Naive thymus-derived CD8-positive, alpha-beta T cell (primary cell): ENCODE results near the gene PPP1R18. TPM values are rescaled to one million over a fixed set of nuclear protein-coding genes. Genes with fewer than 3 reads are reported as not detected.

Source experiments
- ATAC-seq, 2 donors: fragments of 150-1000 bp; cut with Tn5 transposase in 1 of 2; sonication (Bioruptor Pico), chemical (Tn5 transposase) in 1 of 2; 1 replicate in 1 of 2; 2 replicates in 1 of 2; pipeline ENCODE4 v1.10.0; 2021; ENCODE audit warnings: mild to moderate bottlenecking in 2 of 2, moderate library complexity in 2 of 2
- POLR2A ChIA-PET: fragments of 350-600 bp; sonication (Branson Sonifier 250); formaldehyde crosslinking; loops from one replicate; lab custom pipeline; 2021; ENCODE audit warnings: antibody characterized with exemption; lab: Charles Lee
- DNase-seq, 10 donors: peaks; one replicate each; pipeline versions ENCODE4 v3.0.0 to v3.0.0-alpha.2; 2020 to 2022
- H3K27ac Mint-ChIP-seq, 10 donors: one replicate each; pipeline ENCODE4 v1.8.0; 2020 to 2022; ENCODE audit warnings: mild to moderate bottlenecking in 10 of 10, mixed read lengths in 10 of 10, moderate library complexity in 4 of 10, inconsistent platforms in 1 of 10
- H3K27me3 Mint-ChIP-seq, 5 donors: one replicate each; pipeline ENCODE4 v1.8.0; 2021 to 2022; ENCODE audit warnings: mixed read lengths in 5 of 5
- H3K36me3 Mint-ChIP-seq, 3 donors: one replicate each; pipeline ENCODE4 v1.8.0; 2020 to 2022; ENCODE audit warnings: mixed read lengths in 3 of 3, mild to moderate bottlenecking in 2 of 3, inconsistent platforms in 1 of 3
- H3K4me1 Mint-ChIP-seq, 4 donors: one replicate each; pipeline ENCODE4 v1.8.0; 2021 to 2022; ENCODE audit warnings: mixed read lengths in 4 of 4
- H3K4me3 Mint-ChIP-seq, 10 donors: one replicate each; pipeline ENCODE4 v1.8.0; 2020 to 2022; ENCODE audit warnings: mild to moderate bottlenecking in 10 of 10, mixed read lengths in 10 of 10, moderate library complexity in 6 of 10, inconsistent platforms in 1 of 10
- H3K9me3 Mint-ChIP-seq, 9 donors: one replicate each; pipeline ENCODE4 v1.8.0; 2020 to 2022; ENCODE audit warnings: mixed read lengths in 9 of 9, mild to moderate bottlenecking in 3 of 9, inconsistent platforms in 1 of 9, moderate library complexity in 1 of 9
- polyA plus RNA-seq, 3 donors: library from polyadenylated mRNA; unstranded; fragments of 300-500 nt; fragmentation: Illumina TruSeq; gene quantifications; one replicate each; pipeline ENCODE4 v1.2.3, GENCODE V29; 2021
- total RNA-seq, 8 experiments: library from RNA in 2 of 8; stranded (reverse) in 2 of 8; gene quantifications; one replicate each; pipeline ENCODE4 v1.2.3 and lab custom pipeline; 2021 to 2026

Gene PPP1R18
- total and polyA plus RNA-seq, 5 experiments from 2014 or later = 79.0 to 98.6 (median 82.0) TPM

- Mint-ChIP-seq H3K4me1 (peaks cover 44 to 71% (median 48%) of the 10 kb centered on the region in 4 donors), H3K4me3 (peak overlapping the region; percentile 94 to 100 (median 99)), H3K9me3 (no peaks in the 10 kb centered on the region), H3K36me3 (peaks cover 8 to 13% (median 10%) of the 10 kb centered on the region in 3 donors), H3K27ac (peak overlapping the region; percentile 81 to 99 (median 98)), H3K27me3 (no peaks in the 10 kb centered on the region)
- POLR2A ChIA-PET = interaction anchor here (0.8 to 15.2 kb wide), 6 partner anchors 11 to 144 kb away, joined by 3 to 594 read pairs (median 4); partner anchors contain the start of genes DHX16, MDC1 and TUBB
- ATAC-seq (no peak), DNase-seq (peak in 1 of 10 donors; percentile 10)
Observed at GRCh38 chr6:30685157-30686008, 1.1 kb downstream of the PPP1R18 start.

- Mint-ChIP-seq H3K36me3 (peaks cover 8 to 19% (median 10%) of the 10 kb centered on the region in 3 donors), H3K4me1 (peaks cover 39 to 71% (median 46%) of the 10 kb centered on the region in 4 donors)
Observed at GRCh38 chr6:30684386-30685156, 1.9 kb downstream of the PPP1R18 start.

DNA sequence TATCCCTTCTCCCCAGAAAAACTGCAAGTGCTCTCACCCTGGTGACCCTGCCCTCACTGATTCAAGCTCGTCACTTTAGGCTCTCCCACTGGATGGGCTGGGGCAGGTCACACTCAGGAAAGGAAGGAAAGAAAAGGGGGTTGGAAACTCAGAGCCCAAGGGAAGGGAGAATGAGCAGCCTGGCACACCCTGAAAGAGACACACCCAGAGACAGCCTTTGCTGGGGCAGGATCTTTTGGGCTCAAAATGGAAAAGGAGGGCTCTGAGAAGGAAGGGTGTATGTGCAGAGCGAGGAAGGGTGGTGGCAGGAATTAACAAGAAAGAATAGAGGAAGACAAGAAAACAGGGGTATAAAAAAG is 2.5 kb downstream of the PPP1R18 start:
- Mint-ChIP-seq H3K36me3 (peaks cover 8 to 24% (median 12%) of the 10 kb centered on the region in 3 donors), H3K27ac (peak overlapping the region; percentile 93 to 99 (median 98)), H3K4me3 (peak overlapping the region; percentile 94 to 100 (median 99)), H3K9me3 (no peaks in the 10 kb centered on the region), H3K27me3 (no peaks in the 10 kb centered on the region), H3K4me1 (peaks cover 38 to 71% (median 46%) of the 10 kb centered on the region in 4 donors)
- POLR2A ChIA-PET = interaction anchor here (0.9 to 15.2 kb wide), 6 partner anchors 8 to 69 kb away, joined by 3 to 594 read pairs (median 18); partner anchors contain the start of genes DHX16, MDC1, MRPS18B and NRM
- ATAC-seq (no peak), DNase-seq (peak in 1 of 10 donors; percentile 7)

More at GRCh38 chr6:30684386-30685156, 1.9 kb downstream of the PPP1R18 start:
- Mint-ChIP-seq H3K4me3 (peak overlapping the region; percentile 94 to 100 (median 99)), H3K27me3 (no peaks in the 10 kb centered on the region), H3K27ac (peak overlapping the region; percentile 93 to 99 (median 98)), H3K9me3 (no peaks in the 10 kb centered on the region)
- DNase-seq (peak in 7 of 10 donors; percentile 30 to 74 (median 36)), ATAC-seq (no peak)
- POLR2A ChIA-PET = interaction anchor here (0.8 to 15.2 kb wide), 8 partner anchors 7 to 143 kb away, joined by 3 to 594 read pairs (median 4); partner anchors contain the start of genes DHX16, MDC1, MRPS18B and NRM

- Mint-ChIP-seq H3K4me3 (peak overlapping the region; percentile 94 to 100 (median 99)), H3K9me3 (no peaks in the 10 kb centered on the region), H3K27me3 (no peaks in the 10 kb centered on the region), H3K27ac (peak overlapping the region; percentile 93 to 99 (median 98)), H3K36me3 (peaks cover 8 to 29% (median 15%) of the 10 kb centered on the region in 3 donors), H3K4me1 (peaks cover 37 to 69% (median 45%) of the 10 kb centered on the region in 4 donors)
- DNase-seq (no peak), ATAC-seq (no peak)
- POLR2A ChIA-PET = interaction anchor here (0.8 to 15.2 kb wide), 12 partner anchors 8 to 192 kb away, joined by 3 to 594 read pairs (median 10); partner anchors contain the start of genes DHX16, MDC1, NRM and TUBB
Observed at GRCh38 chr6:30683183-30683979, 3.1 kb downstream of the PPP1R18 start.

DNA sequence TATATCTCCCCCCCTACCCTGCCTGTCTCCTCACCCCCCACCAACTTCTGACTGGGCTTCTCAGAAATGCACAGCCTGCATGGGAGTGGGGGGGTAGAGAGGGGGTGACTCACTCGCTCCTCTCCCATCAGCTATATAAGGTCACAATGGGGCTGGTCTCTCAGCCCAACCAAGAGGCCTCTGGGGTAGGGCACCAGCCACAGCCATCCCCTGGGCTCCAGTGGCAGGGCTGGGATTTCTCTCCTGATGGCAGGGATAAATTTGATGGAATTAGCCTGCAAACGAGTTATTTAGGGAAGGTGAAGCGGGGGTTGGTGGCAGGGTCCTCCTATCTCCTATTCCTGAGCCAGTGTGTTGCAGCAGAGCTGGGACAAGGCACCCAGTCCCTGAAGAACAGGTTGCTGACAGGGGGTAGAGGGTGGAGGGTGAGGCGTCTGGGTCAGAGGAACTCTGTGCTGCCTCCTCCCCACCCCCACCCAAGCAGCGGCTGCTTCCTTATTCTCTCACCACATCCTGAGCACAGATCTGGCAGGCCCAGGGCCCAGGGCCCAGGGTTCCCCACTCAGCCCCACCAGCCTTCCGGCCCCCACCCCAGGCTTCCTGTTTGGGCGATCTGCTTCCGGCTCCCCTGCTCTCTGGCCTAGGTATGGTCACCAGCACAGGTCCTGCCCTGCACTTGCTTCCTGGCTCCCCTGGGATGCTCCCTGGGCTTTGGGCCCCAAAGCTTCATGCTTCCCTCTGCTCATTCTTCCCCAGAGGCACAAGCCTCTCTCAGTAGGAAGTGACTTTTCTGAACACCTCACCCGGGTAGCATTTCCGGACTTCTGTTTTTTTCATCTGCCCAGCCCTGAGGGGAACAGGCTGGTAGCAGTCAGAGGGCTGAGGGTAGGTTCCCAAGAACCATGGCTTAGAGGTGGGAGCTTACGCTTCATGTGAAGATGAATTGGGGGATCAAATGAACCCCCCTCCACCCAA is 4.0 kb downstream of the PPP1R18 start:
- DNase-seq = peak; percentile 71 to 93 (median 85)

GRCh38 chr6:30681766-30682142 is 4.7 kb downstream of the PPP1R18 start:
- H3K9me3 Mint-ChIP-seq = no peaks in the 10 kb centered on the region
- POLR2A ChIA-PET = interaction anchor here (0.6 to 15.2 kb wide), 12 partner anchors 10 to 191 kb away, joined by 3 to 594 read pairs (median 10); partner anchors contain the start of genes MDC1, MRPS18B, NRM and PPP1R10
- H3K4me1 Mint-ChIP-seq = peaks cover 29 to 63% (median 39%) of the 10 kb centered on the region in 4 donors
- peak in 1 of 10 donors; percentile 15 for DNase-seq
- H3K27ac Mint-ChIP-seq = peak overlapping the region; percentile 93 to 99 (median 98)
- H3K36me3 Mint-ChIP-seq = peaks cover 8 to 44% (median 15%) of the 10 kb centered on the region in 3 donors
- no peak for ATAC-seq
- H3K4me3 Mint-ChIP-seq = peak overlapping the region; percentile 94 to 100 (median 99)
- no peaks in the 10 kb centered on the region for H3K27me3 Mint-ChIP-seq

More for the DNA sequence above, 4.0 kb downstream of the PPP1R18 start:
- POLR2A ChIA-PET = interaction anchor here (0.6 to 15.2 kb wide), 16 partner anchors 9 to 191 kb away, joined by 3 to 594 read pairs (median 9); partner anchors contain the start of genes DHX16, MDC1, MRPS18B and NRM
- H3K27me3 Mint-ChIP-seq = no peaks in the 10 kb centered on the region
- peaks cover 8 to 37% (median 15%) of the 10 kb centered on the region in 3 donors for H3K36me3 Mint-ChIP-seq
- H3K4me3 Mint-ChIP-seq = peak overlapping the region; percentile 94 to 100 (median 99)
- no peaks in the 10 kb centered on the region for H3K9me3 Mint-ChIP-seq
- ATAC-seq = peak; percentile 65 to 81
- peaks cover 29 to 60% (median 40%) of the 10 kb centered on the region in 4 donors for H3K4me1 Mint-ChIP-seq
- H3K27ac Mint-ChIP-seq = peak overlapping the region; percentile 93 to 99 (median 98)

GRCh38 chr6:30679765-30680535 is 6.5 kb downstream of the PPP1R18 start:
- H3K27ac Mint-ChIP-seq = peak overlapping the region; percentile 93 to 99 (median 98)
- H3K36me3 Mint-ChIP-seq = peaks cover 6 to 56% (median 24%) of the 10 kb centered on the region in 3 donors
- H3K9me3 Mint-ChIP-seq = no peaks in the 10 kb centered on the region
- peaks cover 22 to 64% (median 46%) of the 10 kb centered on the region in 4 donors for H3K4me1 Mint-ChIP-seq
- DNase-seq (peak in 1 of 10 donors; percentile 5), ATAC-seq (no peak)
- POLR2A ChIA-PET = interaction anchor here (0.6 to 15.2 kb wide), 12 partner anchors 8 to 150 kb away, joined by 3 to 594 read pairs (median 6); partner anchors contain the start of genes MDC1, MRPS18B, NRM and PPP1R10
- H3K27me3 Mint-ChIP-seq = no peaks in the 10 kb centered on the region
- peak overlapping the region; percentile 94 to 100 (median 99) for H3K4me3 Mint-ChIP-seq

- POLR2A ChIA-PET = interaction anchor here (0.7 to 15.2 kb wide), 17 partner anchors 11 to 973 kb away, joined by 3 to 594 read pairs (median 4); partner anchors contain the start of genes BAG6, MDC1, MRPS18B and NRM
- H3K27me3 Mint-ChIP-seq = no peaks in the 10 kb centered on the region
- no peaks in the 10 kb centered on the region for H3K9me3 Mint-ChIP-seq
- H3K27ac Mint-ChIP-seq = peak overlapping the region; percentile 77 to 99 (median 98)
- ATAC-seq (peak; percentile 51 to 54), DNase-seq (peak; percentile 84 to 98 (median 92))
- peak overlapping the region; percentile 94 to 100 (median 99) for H3K4me3 Mint-ChIP-seq
- peaks cover 5 to 56% (median 24%) of the 10 kb centered on the region in 3 donors for H3K36me3 Mint-ChIP-seq
- H3K4me1 Mint-ChIP-seq = peaks cover 21 to 60% (median 47%) of the 10 kb centered on the region in 4 donors
Observed at GRCh38 chr6:30678964-30679726, 7.3 kb downstream of the PPP1R18 start.
